COLO668 (cell line): ENCODE results near the gene LGALS4.
"Not testable (repeated sequence)": the region's sequence is repeated elsewhere in the genome, so short reads cannot be mapped to it uniquely, and the experiment has no call there.

Source experiments
- DNase-seq: peaks from one replicate; lab custom pipeline; 2025; ENCODE audit not compliant: unreplicated experiment; lab: John Stamatoyannopoulos, UW

The LGALS4 gene

GRCh38 chr19:38843175-38843758 lies 30.5 kb upstream of the LGALS4 start:
- DNase-seq, result no peak

GRCh38 chr19:38842439-38843174 lies 29.9 kb upstream of the LGALS4 start:
- no peak for DNase-seq

- no peak for DNase-seq
These were observed 29.2 kb upstream of the LGALS4 start for GRCh38 chr19:38841787-38842438.

GRCh38 chr19:38841180-38841766 lies 28.5 kb upstream of the LGALS4 start:
- DNase-seq, result no peak

GRCh38 chr19:38840583-38840968 lies 27.8 kb upstream of the LGALS4 start:
- DNase-seq, result no peak

- no peak for DNase-seq
These were observed 27.3 kb upstream of the LGALS4 start for GRCh38 chr19:38839816-38840582.

GRCh38 chr19:38838986-38839761 lies 26.4 kb upstream of the LGALS4 start:
- no peak for DNase-seq

- peak; percentile 34 for DNase-seq
These were observed 25.7 kb upstream of the LGALS4 start for GRCh38 chr19:38838208-38838985.

GRCh38 chr19:38837656-38838121 lies 24.9 kb upstream of the LGALS4 start:
- peak; percentile 10 for DNase-seq

- no peak for DNase-seq
These were observed 24.4 kb upstream of the LGALS4 start for GRCh38 chr19:38836983-38837626.

- DNase-seq, result no peak
These were observed 23.6 kb upstream of the LGALS4 start for GRCh38 chr19:38836159-38836982.

GRCh38 chr19:38834590-38834989 lies 21.8 kb upstream of the LGALS4 start:
- no peak for DNase-seq

- no peak for DNase-seq
These were observed 21.4 kb upstream of the LGALS4 start for GRCh38 chr19:38834104-38834490.

GRCh38 chr19:38833092-38833425 lies 20.3 kb upstream of the LGALS4 start:
- DNase-seq, result no peak

GRCh38 chr19:38831142-38831605 lies 18.4 kb upstream of the LGALS4 start:
- peak; percentile 37 for DNase-seq

GRCh38 chr19:38830039-38830733 lies 17.4 kb upstream of the LGALS4 start:
- no peak for DNase-seq

- not testable (repeated sequence) for DNase-seq
These were observed 16.5 kb upstream of the LGALS4 start for GRCh38 chr19:38829203-38829602.
